ENCODE results near the gene ABCA3.
"Not testable (repeated sequence)": the region's sequence is repeated elsewhere in the genome, so short reads cannot be mapped to it uniquely, and the experiment has no call there.

Gene ABCA3

DNA sequence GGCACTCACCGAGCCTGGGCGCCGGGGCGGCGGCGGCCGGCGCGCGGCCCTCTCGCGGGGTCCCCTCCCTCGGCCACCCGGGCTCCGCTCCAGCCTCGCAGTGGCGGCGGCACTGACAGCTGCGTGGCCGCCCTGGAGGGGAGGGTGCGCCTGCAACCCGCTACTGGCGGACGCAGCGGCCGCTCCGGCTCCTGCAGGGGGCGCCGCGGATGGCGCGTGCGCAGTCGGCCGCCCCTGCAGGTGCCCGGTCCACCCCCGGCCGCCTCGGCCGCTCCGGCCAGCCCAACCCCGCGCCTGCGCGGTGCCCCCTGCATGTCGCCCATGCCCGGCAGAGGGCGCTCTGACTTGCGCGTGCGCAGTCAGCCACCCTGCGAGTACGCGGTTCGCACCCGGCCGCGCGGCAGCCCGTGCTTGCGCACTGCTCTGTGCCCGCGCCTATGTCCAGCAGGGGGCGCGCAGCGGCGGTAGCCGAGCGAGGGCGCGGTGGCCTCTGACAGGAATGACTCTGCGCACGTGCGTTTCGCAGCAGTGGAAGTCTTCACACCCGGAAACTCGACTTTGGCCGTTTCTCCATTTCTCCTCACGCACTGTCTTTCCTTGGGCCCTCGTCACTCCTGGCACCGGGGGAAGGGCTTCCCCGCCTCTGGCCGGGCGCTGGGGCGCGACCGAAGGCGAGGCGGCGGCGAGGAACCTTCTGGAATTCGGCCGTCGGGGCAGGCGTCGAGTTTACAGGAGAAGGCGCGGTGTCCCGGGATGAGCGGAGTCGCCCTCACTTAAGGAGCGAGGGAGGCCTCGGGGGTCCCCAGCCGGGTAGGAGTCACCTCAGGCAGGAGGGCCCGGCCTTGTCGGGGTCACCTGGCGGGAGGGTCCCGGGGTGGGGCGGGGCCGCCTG is at the start of gene ABCA3:
ABCA3 (minus strand) TSS at position 165 of the 892 bp plus-strand sequence. CDS start 14,262 bp downstream, outside the sequence.
- peak; percentile 91 to 95 (median 92) for DNase-seq (ENCODE audit: low read depth in 3 of 3)

DNA sequence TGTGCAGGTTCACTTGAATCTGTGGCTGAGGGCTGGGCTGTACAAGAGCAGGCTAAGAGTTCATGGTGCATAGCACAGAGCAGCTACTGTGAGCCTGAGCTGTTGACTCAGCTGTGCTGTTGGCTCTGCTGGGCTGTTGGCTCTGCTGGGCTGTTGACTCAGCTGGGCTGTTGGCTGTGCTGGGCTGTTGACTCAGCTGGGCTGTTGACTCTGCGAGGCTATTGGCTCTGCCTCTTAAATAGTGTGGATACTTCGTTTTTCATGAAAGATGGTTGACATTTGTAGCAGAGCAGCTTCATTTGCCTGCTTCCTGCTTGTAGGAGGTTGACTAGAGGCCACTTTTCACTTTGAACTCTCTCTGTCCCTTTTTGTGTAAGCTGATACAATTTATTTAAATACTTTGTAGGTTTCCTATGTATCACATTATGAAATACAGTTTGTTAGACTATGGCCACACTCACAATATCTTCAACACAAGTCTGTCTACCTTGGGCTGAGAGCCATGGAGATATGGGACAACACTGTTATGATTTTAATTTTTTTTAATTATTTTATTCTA is 48.4 kb upstream of the ABCA3 start:
- no peak for DNase-seq (ENCODE audit: low read depth in 3 of 3)

DNA sequence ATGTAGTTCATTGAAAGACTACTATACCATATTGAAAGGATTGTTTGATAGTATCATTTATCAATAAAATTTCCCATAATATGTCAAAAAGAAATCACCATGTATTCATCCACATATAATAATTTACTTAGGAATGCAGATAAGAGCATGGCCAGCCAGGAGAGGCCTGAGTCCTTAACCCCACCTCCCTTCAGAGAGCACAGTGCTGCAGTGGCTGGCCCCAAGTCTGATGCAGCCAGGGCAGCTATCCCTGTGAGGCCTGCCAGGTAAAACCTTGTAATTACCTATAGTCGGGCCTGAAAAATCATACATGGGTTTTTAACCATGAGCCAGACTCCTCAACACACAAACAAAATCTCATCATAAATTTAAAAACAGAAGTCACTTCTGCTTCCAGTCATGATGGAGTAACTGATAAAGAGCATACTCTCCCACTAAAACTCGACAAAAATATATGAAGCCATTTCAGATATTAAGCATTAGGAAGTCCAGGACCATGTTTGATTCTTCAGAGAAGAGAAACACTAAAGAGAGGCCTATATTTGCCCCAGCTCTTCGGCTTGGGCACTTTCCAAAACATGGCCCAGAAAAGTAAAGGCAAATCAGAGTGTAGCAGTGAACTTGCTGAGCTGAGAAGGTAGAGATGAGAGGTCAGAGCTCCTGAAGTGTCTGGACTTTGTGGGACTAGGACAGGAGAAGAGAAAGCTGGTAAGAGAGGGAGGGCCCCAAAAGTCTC is 47.8 kb upstream of the ABCA3 start:
- DNase-seq (ENCODE audit: low read depth in 3 of 3) = no peak

DNA sequence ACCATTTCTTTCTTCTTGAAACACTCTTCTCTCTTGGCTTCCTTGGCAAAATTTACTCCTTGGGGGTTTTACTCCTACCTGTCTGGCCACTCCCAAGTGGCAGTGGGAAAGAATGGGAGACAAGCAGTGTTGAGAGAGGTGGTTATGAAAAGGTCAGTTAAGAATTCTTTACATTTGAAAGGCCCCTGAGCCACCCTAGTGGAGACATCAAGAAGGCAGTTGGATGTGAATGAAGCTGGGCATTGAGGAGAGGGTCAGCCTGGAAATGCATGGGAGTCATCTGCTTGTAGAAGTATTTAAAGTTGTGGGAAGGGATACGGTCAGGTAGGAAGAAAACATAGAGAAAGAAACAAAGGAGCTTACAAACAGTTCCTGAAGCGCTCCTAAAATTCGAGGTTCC is 46.5 kb upstream of the ABCA3 start:
- DNase-seq (ENCODE audit: low read depth in 3 of 3) = no peak

DNA sequence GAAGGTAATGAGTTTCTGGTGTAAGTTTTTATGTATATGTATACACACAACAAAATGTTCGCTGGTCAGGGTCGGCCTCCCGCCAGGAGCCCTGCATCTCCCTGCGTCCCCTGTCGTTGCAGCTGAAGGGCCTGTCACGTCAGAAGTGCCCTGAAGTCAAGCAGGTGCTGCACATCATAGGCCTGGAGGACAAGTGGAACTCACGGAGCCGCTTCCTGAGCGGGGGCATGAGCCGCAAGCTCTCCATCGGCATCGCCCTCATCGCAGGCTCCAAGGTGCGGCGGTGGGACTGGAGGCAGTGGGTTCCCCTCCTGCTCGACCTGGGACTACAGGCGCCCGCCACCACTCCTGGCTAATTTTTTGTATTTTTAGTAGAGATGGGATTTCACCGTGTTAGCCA is 45.5 kb upstream of the ABCA3 start:
- not testable (repeated sequence) for DNase-seq (ENCODE audit: low read depth in 3 of 3)

DNA sequence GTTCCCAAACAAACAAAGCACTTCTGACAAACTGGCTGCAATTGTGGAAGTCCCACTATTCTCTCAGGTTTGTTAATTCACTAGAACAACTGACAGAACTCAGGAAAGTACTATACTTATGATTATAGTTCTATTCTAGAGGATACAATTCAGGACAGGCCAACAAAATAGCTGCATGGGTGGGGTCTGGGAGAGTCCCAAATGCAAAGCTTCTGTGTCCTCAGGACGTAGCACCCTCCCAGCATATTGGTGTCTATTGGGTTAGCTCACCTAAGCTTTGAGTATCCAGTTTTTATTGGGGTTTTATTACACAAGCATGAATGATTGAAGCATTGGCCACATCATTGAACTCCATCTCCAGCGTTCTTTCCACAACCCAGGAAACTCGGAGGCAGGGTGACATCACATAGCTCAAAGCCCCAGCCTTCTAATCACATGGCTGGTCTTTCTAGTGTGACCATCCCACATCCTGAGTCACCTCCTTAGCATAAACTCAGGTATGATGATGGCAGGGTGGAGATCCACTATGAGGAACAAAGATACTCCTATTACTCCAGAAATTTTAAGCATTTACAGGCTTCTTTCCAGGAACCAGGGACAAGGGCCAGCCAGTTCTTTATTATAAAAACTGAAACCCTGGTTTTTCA is 44.8 kb upstream of the ABCA3 start:
- no peak for DNase-seq (ENCODE audit: low read depth in 3 of 3)

DNA sequence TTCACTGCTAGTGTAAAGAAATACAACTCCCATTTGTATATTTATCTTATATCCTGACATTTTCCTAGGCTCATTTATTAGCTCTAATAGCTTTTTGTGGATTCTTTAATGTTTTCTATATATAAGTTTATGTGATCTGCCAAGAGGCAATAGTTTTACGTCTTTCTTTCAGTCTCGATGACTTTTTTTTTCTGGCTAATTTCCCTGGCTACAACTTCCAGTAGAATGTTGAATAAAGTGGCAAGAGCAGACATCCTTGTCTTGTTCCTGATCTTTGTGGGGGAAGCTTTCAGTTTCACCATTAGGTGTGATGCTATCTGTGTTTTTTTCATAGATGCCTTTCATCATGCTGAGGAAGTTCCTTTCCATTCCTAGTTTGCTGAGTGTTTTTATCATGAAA is 43.9 kb upstream of the ABCA3 start:
- no peak for DNase-seq (ENCODE audit: low read depth in 3 of 3)

DNA sequence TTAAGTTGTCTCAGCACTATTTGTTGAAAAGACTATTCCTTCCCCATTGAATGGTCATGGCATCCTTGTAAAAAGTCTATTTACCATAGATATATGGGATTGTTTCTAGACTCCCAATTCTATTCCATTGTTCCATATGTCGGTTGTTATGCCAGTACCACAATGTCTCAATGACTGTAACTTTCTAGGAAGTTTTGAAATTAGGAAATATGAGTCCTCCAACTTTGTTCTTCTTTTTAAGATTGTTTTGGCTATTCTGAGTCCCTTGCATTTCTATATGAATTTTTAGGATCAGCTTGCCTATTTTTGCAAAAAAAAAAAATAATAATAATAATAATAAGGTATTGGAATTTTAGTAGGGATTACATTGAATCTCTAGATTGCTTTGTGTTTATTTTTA is 43.0 kb upstream of the ABCA3 start:
- no peak for DNase-seq (ENCODE audit: low read depth in 3 of 3)

DNA sequence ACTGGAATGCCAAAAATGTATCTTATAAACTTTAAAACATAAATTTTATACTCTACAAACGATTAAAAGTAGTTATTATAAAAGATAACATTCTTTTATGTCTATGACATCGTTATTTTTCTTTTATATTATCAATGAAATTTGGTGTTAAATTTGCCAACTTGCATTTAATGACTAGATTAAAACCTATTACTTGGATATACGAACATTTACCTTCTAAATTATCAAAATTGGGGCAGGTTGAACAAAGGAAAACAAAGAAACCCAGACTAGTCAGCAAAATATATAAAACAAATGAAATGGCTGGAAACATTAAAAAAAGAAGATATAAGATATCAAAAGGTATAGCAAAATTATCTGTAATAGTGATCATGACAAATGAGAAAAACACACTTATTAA is 34.1 kb upstream of the ABCA3 start:
- no peak for DNase-seq (ENCODE audit: low read depth in 3 of 3)

DNA sequence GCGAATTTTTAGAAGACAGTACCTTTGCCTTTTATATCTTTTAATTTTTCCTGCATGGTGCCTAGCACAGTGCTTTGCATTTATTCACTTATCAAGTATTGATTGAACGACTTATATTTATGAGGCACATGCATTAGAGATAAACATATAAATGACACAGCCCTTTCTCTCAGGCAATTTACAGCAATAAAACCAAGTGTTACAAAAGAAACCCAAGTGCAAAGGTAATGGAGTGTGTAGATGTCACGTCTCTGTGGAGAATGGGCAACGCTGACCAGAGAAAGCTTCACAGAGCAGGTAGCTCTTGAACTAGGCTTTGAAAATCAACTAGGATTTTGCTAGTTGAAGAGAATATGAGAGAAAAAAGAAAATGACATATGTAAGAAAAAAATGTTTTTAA is 32.6 kb upstream of the ABCA3 start:
- DNase-seq (ENCODE audit: low read depth in 3 of 3) = no peak

DNA sequence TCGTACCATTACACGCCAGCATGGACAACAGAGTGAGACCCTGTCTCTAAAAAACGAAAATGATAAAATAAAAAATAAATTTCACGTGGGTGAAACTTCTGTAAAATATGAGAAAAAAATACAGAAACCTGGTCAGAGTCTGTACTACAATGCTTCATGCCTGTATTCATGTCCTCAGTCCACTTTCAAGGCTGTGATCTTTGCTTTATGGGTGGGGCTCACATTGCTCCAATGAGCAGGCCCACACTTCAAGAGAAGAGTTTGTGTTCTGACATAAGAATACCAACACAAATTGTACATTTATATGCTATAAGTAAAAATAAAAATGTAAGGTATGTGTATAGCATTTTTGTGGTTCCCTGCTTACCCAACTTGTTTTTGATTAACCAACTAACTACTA is 32.2 kb upstream of the ABCA3 start:
- DNase-seq (ENCODE audit: low read depth in 3 of 3) = no peak

DNA sequence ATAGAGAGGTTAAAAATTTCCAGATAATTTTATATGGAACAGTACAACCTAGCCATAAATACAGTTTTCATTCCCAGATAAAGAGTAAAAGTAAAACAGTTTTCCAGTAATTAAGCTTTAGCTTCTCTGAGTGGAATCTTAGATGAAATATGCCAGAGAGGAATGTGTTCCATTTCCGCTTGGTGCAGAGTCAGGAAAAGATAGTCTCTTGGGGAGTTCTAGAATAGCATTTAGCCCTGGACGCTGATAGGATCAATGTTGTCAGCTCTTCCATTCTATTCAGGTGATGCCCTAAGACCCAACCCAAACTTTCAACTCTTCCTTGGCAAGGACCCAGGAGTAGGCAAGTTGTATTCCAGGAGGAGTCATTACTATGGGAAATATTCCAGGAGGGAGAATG is 30.9 kb upstream of the ABCA3 start:
- DNase-seq (ENCODE audit: low read depth in 3 of 3) = no peak

DNA sequence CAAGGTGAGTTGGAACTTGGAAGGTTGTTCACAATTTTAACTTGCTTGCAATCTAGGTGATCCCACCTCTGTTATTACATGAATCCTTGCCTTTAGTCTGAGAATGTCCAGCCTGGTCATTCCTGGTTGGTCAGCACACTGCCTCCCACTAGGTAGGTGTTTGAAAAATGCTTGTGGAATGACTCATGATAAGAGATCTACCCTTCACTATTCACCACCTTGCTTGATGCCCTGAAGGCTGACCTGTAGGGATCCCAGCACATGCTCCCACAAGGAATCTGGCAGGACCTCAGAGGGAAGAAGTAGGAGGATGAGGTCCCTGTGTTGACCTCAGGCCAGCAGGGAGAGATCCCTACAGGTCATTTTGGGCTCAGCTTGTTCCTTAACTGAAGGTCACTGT is 30.2 kb upstream of the ABCA3 start:
- DNase-seq (ENCODE audit: low read depth in 3 of 3) = no peak

DNA sequence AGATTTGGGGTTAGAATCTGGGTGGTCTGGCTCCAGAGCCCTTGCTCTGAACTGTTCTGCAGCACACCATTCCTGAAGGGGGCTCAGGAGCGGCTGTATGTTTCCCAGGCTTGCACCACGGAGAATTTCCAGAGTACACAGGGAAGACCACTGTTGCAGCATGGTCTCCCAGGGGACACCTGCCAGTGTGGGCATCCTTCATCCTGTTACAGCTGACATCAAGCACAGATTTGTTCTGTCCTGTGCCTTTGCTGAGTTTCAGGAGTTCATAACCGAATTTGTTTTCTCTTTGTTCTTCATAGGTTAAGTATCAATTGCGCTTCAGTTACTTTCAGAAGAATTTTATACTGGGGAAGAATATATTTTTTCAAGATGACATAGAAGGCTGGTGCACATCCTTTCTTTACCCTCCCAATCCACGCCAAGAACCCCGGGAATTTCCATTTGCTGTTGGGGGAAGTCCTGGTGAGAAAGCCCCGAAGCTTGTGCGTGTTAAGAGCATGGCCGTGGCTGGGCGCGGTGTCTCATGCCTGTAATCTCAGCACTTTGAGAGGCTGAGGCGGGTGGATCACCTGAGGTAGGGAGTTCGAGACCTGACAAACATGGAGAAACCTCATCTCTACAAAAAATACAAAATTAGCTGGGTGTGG is 26.3 kb upstream of the ABCA3 start:
- DNase-seq (ENCODE audit: low read depth in 3 of 3) = no peak

DNA sequence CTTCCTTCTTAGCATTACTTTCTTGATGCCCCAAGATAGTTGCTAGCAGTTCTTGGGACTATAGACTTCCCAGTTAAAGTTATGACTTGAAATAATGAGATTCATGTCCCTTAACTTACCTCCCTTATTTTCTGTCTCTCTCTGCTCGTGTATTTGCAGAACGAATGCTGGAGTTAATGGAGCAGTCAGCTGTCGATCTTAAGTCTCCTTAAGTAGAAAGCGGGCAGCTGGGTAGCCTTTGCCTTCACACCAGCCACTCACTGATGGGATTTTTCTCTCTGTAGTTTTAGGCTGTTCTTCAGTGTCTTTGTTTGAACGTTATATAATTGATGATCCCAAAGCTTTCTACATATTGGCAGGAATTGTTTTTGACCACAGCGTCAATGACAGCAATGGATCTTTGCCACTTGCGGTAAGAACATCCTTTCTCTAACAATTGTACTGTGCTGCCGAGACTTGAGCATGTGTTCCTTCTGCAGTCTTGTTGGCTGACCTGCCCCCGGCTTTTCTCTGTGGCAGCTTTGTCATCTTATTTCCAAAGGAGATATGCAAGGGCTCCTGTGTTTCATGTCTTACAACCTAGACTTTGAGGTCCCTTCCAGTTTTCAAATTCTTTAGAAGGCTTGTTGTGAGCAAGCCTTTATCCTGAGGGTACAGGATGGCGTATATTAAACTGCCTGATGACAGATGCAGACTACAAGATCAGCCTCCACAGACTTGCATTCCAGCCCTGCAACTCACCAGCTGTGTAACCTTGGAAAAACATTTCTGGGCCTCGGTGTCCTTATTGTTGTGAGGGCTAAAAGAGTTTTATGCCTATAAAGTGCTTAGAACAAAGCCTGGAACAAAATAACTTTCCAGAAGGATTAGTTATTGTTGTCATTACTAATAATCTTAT is 25.1 kb upstream of the ABCA3 start:
- no peak for DNase-seq (ENCODE audit: low read depth in 3 of 3)

DNA sequence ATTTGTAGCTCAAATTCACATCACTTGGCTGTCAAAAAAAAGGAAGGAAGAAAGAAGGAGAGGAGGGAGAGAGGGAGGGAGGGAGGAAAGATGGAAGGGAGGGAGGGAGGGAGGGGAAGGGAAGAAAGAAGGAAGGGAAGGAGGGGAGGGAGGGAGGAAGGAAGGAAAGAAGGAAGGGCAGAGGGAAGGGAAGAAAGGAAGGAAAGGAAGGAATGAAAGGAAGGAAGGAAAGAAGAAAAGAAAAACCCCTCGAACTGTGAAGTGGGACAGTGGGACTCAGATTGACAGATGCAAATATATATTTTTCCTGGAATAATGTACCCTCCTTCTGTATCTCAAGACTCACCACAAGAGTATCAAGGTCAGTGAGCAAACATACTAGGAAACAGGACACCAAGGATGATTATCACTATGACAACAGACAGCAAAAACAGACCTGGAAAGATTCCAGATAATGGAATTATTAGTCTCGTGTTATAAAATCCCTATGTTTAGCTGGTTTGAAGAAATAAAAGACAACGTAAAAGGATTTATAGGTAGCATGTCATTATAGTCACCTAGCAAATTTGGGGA is 24.2 kb upstream of the ABCA3 start:
- DNase-seq (ENCODE audit: low read depth in 3 of 3) = no peak

DNA sequence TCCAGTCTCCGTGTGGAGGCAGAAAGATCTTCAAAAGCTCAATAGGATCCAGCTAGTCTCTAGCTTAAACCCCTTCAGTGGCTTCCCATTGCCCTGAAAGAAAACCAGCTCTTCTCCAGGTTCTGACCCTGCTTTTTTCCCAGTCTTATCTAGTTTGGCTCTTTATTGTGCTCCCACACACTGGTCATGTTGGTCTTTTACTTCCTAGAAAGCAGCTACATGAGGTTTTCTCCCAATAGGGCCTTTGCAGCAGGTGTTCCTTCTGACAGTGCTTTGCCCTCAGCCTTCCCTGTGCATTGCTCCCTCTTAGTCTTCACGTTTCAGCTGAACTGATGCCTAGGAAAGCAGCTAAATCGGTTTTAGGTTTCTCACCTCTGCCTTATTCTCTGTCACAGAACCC is 21.7 kb upstream of the ABCA3 start:
- no peak for DNase-seq (ENCODE audit: low read depth in 3 of 3)

DNA sequence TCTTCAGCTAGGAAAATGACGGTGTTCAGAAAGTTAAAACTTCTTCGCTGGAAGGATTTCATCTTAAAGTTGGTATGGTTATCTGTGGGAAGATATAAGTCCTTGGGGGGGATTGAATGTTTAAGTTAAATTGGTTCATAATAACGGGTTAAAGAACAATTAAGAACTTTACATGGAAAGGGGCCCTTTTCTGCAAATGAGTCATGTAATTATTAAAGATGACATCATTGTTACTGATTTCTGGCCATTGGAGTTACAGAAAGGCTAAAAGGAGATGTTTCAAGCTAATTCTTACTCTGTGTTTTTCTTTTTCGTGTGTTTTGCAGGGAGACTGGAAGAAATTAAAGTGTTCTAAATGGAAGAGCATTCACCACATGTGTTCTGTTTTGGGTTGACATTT is 20.6 kb upstream of the ABCA3 start:
- no peak for DNase-seq (ENCODE audit: low read depth in 3 of 3)

DNA sequence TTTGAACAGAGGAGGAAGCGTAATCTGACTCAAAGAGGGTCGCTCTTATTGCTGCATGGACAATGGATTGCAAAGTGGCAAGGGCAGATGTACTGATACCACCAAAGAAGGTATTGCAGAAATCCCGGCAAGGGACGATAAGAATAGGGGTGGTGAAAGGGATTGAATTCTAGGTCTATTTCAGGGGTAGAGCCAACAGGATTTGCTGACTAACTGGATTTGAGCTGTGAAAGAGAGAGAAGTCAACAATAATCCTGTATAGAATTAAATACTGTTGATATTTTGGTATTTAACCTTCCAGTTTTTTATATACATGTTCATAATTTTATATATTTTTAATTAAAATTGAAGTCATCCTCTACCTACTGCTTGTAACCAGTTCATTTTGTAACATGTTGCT is 19.4 kb upstream of the ABCA3 start:
- no peak for DNase-seq (ENCODE audit: low read depth in 3 of 3)

DNA sequence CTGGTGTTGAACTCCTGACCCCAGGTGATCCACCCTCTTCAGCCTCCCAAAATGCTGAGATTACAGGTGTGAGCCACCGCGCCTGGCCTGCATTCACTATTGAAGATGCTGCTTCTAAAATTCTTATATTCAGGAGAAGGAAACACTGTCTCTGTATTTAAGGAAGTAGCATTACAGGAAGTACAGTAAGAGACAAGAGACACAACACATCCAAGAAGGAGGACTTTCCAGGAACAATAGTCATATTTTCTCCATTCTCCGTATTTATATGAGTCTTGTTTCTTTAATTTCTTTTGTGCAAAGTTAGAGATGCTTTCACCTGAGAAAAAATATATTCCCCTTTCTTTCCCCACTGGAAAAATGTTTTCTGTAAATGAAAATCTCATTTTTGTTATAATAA is 18.3 kb upstream of the ABCA3 start:
- no peak for DNase-seq (ENCODE audit: low read depth in 3 of 3)

All from stimulated activated CD4-positive, alpha-beta T cell treated with anti-CD3 and anti-CD28 coated beads, TNF-alpha, amount 100 ng/mL, for 48 hours (primary cell).